Neural crest cell (in vitro differentiated cells): Measurements from ENCODE around the gene ICE1. TPM values are rescaled to one million over a fixed set of nuclear protein-coding genes. Genes with fewer than 3 reads are reported as not detected.

Experiments used
- DNase-seq: peaks from one replicate; pipeline ENCODE4 v3.0.0; 2021; ENCODE audit warnings: low read depth, mixed read lengths, low spot score
- H3K27ac Mint-ChIP-seq: one replicate; pipeline ENCODE4 v1.8.0; 2021; ENCODE audit warnings: mild to moderate bottlenecking, mixed read lengths; ENCODE audit not compliant: unreplicated experiment
- H3K27me3 Mint-ChIP-seq: 2 replicates; pipeline ENCODE4 v1.8.0; 2021; ENCODE audit warnings: low read depth, mild to moderate bottlenecking, mixed read lengths
- H3K36me3 Mint-ChIP-seq: 2 replicates; pipeline ENCODE4 v1.8.0; 2021; ENCODE audit warnings: low read depth, mild to moderate bottlenecking, mixed read lengths
- H3K4me1 Mint-ChIP-seq: 2 replicates; pipeline ENCODE4 v1.8.0; 2021; ENCODE audit warnings: mixed read lengths
- H3K4me3 Mint-ChIP-seq: one replicate; pipeline ENCODE4 v1.8.0; 2021; ENCODE audit warnings: mild to moderate bottlenecking, mixed read lengths
- H3K9me3 Mint-ChIP-seq: 2 replicates; pipeline ENCODE4 v1.8.0; 2021; ENCODE audit warnings: mixed read lengths
- total RNA-seq: library from RNA; stranded (reverse); gene quantifications from 2 replicates; pipeline ENCODE4 v1.2.1, GENCODE V29; 2021
- TF ChIP-seq, protein P1 (sequence below): fragments of 200-600 bp; sonication (generic); conservative IDR thresholded peaks from 2 replicates; pipeline ENCODE4 v1.5.0; 2021; ENCODE audit warnings: antibody characterized with exemption, mild to moderate bottlenecking

The ICE1 gene
- total RNA-seq, 1 donor from 2014 or later: 35.1 TPM

DNA sequence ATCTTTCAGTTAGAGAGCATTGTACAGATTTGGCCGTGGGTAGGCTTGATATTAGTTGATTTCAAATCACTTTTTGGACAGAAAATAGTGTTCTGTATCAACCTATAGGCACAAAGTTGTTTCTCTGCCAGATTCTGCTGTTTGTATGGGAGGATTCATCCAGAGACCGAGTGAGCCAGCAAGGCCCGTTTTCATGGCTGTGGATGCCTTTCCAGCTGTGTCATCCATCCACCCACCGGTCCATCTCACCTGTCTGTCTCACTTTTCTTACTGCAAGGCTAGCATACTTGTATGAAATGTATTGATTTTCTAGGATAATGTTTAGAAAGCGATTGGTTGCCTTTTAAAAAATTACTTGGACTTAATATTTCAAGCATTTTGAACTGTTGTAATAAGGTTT lies 34.4 kb downstream of the ICE1 start:
- Mint-ChIP-seq H3K27me3 (no peaks in the 10 kb centered on the region), H3K9me3 (no peaks in the 10 kb centered on the region), H3K27ac (no peak overlapping the region), H3K4me3 (no peak overlapping the region), H3K4me1 (no peaks in the 10 kb centered on the region), H3K36me3 (peaks cover 32% of the 10 kb centered on the region)
- TF ChIP-seq, protein P1, sequence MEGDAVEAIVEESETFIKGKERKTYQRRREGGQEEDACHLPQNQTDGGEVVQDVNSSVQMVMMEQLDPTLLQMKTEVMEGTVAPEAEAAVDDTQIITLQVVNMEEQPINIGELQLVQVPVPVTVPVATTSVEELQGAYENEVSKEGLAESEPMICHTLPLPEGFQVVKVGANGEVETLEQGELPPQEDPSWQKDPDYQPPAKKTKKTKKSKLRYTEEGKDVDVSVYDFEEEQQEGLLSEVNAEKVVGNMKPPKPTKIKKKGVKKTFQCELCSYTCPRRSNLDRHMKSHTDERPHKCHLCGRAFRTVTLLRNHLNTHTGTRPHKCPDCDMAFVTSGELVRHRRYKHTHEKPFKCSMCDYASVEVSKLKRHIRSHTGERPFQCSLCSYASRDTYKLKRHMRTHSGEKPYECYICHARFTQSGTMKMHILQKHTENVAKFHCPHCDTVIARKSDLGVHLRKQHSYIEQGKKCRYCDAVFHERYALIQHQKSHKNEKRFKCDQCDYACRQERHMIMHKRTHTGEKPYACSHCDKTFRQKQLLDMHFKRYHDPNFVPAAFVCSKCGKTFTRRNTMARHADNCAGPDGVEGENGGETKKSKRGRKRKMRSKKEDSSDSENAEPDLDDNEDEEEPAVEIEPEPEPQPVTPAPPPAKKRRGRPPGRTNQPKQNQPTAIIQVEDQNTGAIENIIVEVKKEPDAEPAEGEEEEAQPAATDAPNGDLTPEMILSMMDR: no peak
- no peak for DNase-seq

DNA sequence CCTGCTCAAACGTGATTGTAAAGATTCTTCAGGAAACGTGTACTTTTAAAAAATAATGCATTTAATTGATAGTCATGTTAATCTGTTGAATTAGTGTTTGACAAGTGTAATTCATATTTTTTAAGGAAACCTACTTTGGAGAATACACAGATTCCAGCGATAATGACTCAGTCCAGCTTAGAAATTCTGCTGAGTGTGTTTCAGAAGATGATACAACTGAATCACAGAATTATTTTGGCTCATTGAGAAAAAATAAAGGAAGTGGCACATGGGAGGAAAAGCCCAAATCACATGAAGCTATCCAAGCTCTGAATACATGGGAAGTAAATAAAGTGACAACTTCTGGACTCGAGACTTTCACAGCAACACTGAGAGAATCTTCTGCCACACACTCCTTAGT lies 37.8 kb downstream of the ICE1 start:
- TF ChIP-seq, protein P1: no peak
- Mint-ChIP-seq H3K27me3 (no peaks in the 10 kb centered on the region), H3K9me3 (no peaks in the 10 kb centered on the region), H3K4me3 (no peak overlapping the region), H3K4me1 (no peaks in the 10 kb centered on the region), H3K27ac (no peak overlapping the region), H3K36me3 (peaks cover 45% of the 10 kb centered on the region)
- DNase-seq: no peak

DNA sequence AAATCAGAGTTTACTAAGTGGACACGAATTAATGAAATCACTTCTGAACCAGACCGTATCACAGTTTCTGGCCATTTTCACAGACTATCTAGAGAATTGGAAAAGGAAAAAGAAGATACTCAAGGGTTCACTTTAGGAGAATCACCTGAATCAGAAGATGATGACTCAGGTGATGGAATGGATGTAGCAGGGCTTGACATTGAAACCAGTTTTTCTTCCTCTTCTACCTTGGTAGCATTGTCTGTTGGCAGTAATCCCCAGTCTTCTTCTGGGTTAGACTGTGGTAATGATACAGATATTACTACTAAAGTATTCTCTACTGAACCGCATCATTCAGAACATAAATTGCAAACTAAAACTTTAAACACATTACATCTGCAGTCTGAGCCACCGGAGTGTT lies 38.5 kb downstream of the ICE1 start:
- Mint-ChIP-seq H3K4me1 (no peaks in the 10 kb centered on the region), H3K4me3 (no peak overlapping the region), H3K27ac (no peak overlapping the region), H3K36me3 (peaks cover 45% of the 10 kb centered on the region), H3K27me3 (no peaks in the 10 kb centered on the region), H3K9me3 (no peaks in the 10 kb centered on the region)
- TF ChIP-seq, protein P1: no peak
- no peak for DNase-seq

DNA sequence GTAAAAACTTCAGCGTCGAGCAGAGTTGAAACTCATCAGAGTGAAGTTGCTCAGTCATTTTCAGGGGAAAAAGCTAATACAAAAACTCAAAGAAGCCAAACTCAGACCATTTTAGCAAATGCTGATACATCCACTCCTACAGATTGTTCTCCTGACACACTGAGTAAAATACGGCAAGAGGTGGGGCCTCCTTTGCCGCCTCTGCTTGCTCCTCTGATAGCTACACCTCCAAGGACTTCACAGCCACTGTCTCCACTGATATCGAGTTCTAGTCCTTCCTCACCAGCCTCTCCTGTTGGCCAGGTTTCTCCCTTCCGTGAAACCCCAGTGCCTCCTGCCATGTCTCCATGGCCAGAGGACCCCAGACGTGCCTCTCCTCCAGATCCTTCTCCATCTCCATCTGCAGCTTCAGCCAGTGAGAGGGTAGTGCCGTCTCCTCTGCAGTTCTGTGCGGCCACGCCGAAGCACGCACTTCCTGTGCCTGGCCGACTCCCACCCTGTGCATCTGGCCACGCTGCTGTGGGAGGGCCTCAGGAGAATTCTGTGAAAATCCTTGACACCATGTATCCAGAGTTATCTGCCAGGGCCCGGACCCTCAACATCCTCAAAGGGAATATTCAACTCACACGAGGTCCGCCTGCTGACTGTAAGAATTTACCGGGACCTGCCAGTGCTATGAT lies 41.7 kb downstream of the ICE1 start:
- Mint-ChIP-seq H3K4me3 (no peak overlapping the region), H3K4me1 (no peaks in the 10 kb centered on the region), H3K27me3 (no peaks in the 10 kb centered on the region), H3K9me3 (no peaks in the 10 kb centered on the region), H3K36me3 (peaks cover 35% of the 10 kb centered on the region), H3K27ac (no peak overlapping the region)
- DNase-seq: no peak
- TF ChIP-seq, protein P1: no peak

DNA sequence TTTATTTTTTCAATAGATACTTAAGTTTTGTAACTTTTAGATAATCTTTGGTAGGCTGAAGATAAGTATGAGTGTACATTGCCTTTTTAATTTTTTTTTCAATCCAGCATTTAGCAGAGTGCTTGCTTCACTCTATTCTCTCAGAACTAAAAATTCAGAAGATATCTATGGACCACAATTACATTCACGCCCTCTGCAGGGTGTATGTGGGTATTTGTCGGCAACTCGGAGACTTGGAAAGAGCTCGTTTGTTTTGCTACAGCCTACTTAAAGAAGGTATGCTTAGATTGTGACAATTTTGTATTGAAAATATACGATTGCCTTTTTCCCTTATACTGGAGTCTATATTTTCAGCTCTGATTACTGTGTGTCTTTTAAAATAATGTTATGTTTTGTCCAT lies 43.8 kb downstream of the ICE1 start:
- Mint-ChIP-seq H3K4me1 (no peaks in the 10 kb centered on the region), H3K27ac (no peak overlapping the region), H3K4me3 (no peak overlapping the region), H3K9me3 (no peaks in the 10 kb centered on the region), H3K27me3 (no peaks in the 10 kb centered on the region), H3K36me3 (peaks cover 22% of the 10 kb centered on the region)
- TF ChIP-seq, protein P1: peak; percentile 20
- DNase-seq: no peak
